CD14-positive monocyte (primary cell): ENCODE results near the gene PACSIN1. TPM values are rescaled to one million over a fixed set of nuclear protein-coding genes. Genes with fewer than 3 reads are reported as not detected.

ENCODE experiments used
- DNase-seq, 3 donors: peaks; one replicate each; pipeline ENCODE4 v3.0.0-alpha.2; 2011 to 2022
- H2AFZ ChIP-seq: 2 replicates; pipeline ENCODE4 v1.6.0; 2012; ENCODE audit warnings: mild to moderate bottlenecking, low read depth, low read length, inconsistent platforms; ENCODE audit not compliant: insufficient read depth, poor library complexity, severe bottlenecking
- H3K27ac ChIP-seq, 2 donors: 1 replicate in 1 of 2; 2 replicates in 1 of 2; pipeline ENCODE4 v1.5.1; 2012 to 2013; ENCODE audit warnings: low read length in 2 of 2, control low read depth in 1 of 2, inconsistent platforms in 1 of 2, low read depth in 1 of 2, mild to moderate bottlenecking in 1 of 2
- H3K27me3 ChIP-seq, 2 donors: one replicate each; pipeline versions ENCODE4 v1.6.0 to v1.6.1; 2011 to 2013; ENCODE audit warnings: low read length in 2 of 2; ENCODE audit not compliant: control insufficient read depth in 2 of 2, insufficient read depth in 2 of 2
- H3K36me3 ChIP-seq, 2 donors: replicated peaks in 1 of 2; 1 replicate in 1 of 2; 2 replicates in 1 of 2; pipeline versions ENCODE4 v1.5.1 to v1.6.1; 2012 to 2013; ENCODE audit warnings: low read length in 2 of 2, control low read depth in 1 of 2, inconsistent platforms in 1 of 2, mild to moderate bottlenecking in 1 of 2; ENCODE audit not compliant: insufficient read depth in 2 of 2, control insufficient read depth in 1 of 2
- H3K4me1 ChIP-seq, 2 donors: 1 replicate in 1 of 2; 2 replicates in 1 of 2; pipeline versions ENCODE4 v1.5.1 to v1.6.1; 2012 to 2013; ENCODE audit warnings: low read length in 2 of 2, control low read depth in 1 of 2, inconsistent platforms in 1 of 2, mild to moderate bottlenecking in 1 of 2, moderate library complexity in 1 of 2; ENCODE audit not compliant: insufficient read depth in 2 of 2, control insufficient read depth in 1 of 2
- H3K4me2 ChIP-seq: replicated peaks from 2 replicates; pipeline ENCODE3; 2012; ENCODE audit warnings: low read length, moderate library complexity, mild to moderate bottlenecking; ENCODE audit not compliant: poor library complexity, severe bottlenecking; ENCODE audit errors: extremely low read depth
- H3K4me3 ChIP-seq, 3 experiments: fragments of 200-600 bp in 1 of 3; sonication (generic) in 1 of 3; replicated peaks in 1 of 3; 1 replicate in 2 of 3; 2 replicates in 1 of 3; pipeline ENCODE4 v1.5.1; 2011 to 2013; ENCODE audit warnings: low read length in 3 of 3, mild to moderate bottlenecking in 3 of 3, control low read depth in 2 of 3, low read depth in 2 of 3, inconsistent platforms in 1 of 3, moderate library complexity in 1 of 3
- H3K79me2 ChIP-seq: 2 replicates; pipeline ENCODE4 v1.6.0; 2012; ENCODE audit warnings: mild to moderate bottlenecking, control low read depth, inconsistent platforms, low read length, moderate library complexity; ENCODE audit not compliant: insufficient read depth
- H3K9ac ChIP-seq: 2 replicates; pipeline ENCODE4 v1.6.0; 2017; ENCODE audit warnings: low read length, mild to moderate bottlenecking; ENCODE audit not compliant: insufficient read depth, poor library complexity, severe bottlenecking
- H3K9me3 ChIP-seq, 2 donors: replicated peaks in 1 of 2; 1 replicate in 1 of 2; 2 replicates in 1 of 2; pipeline versions ENCODE4 v1.5.1 to v1.6.1; 2012 to 2013; ENCODE audit warnings: low read length in 2 of 2, control low read depth in 1 of 2; ENCODE audit not compliant: control insufficient read depth in 1 of 2, insufficient read depth in 1 of 2
- H4K20me1 ChIP-seq: 2 replicates; pipeline ENCODE4 v1.6.0; 2012; ENCODE audit warnings: mild to moderate bottlenecking, low read length, control low read depth, moderate library complexity; ENCODE audit not compliant: insufficient read depth
- H3K27ac Mint-ChIP-seq, 7 donors: one replicate each; pipeline ENCODE4 v1.8.0; 2020; ENCODE audit warnings: mild to moderate bottlenecking in 7 of 7, mixed read lengths in 7 of 7, moderate library complexity in 6 of 7, inconsistent platforms in 2 of 7
- H3K27me3 Mint-ChIP-seq, 3 donors: one replicate each; pipeline ENCODE4 v1.8.0; 2021 to 2022; ENCODE audit warnings: low read depth in 3 of 3, mild to moderate bottlenecking in 3 of 3, mixed read lengths in 3 of 3, moderate library complexity in 3 of 3, inconsistent platforms in 1 of 3
- H3K36me3 Mint-ChIP-seq, 2 donors: one replicate each; pipeline ENCODE4 v1.8.0; 2020; ENCODE audit warnings: mixed read lengths in 2 of 2, inconsistent platforms in 1 of 2, mild to moderate bottlenecking in 1 of 2
- H3K4me1 Mint-ChIP-seq: one replicate; pipeline ENCODE4 v1.8.0; 2020; ENCODE audit warnings: mild to moderate bottlenecking, mixed read lengths
- H3K4me3 Mint-ChIP-seq, 2 donors: one replicate each; pipeline ENCODE4 v1.8.0; 2020; ENCODE audit warnings: mild to moderate bottlenecking in 2 of 2, mixed read lengths in 2 of 2, moderate library complexity in 1 of 2
- H3K9me3 Mint-ChIP-seq, 7 donors: one replicate each; pipeline ENCODE4 v1.8.0; 2020 to 2022; ENCODE audit warnings: mixed read lengths in 7 of 7, mild to moderate bottlenecking in 6 of 7, moderate library complexity in 6 of 7, inconsistent platforms in 2 of 7
- WGBS: methylation state at CpG from one replicate; pipeline ENCODE4 v1.1.5; 2013; ENCODE audit warnings: missing lambda C conversion rate; ENCODE audit not compliant: insufficient coverage; 5-methylcytosine and 5-hydroxymethylcytosine counted together
- intact Hi-C, 2 donors: fragments of 100-400 bp; cut with micrococcal nuclease; formaldehyde crosslinking; loops; one replicate each; pipeline versions ENCODE4 v1.15.0 to v1.15.1; 2023
- polyA plus RNA-seq, 3 donors: library from polyadenylated mRNA; depleted of rRNA in 1 of 3; unstranded in 2 of 3; stranded (reverse) in 1 of 3; fragments of 300-500 nt in 2 of 3; fragments of >200 nt in 1 of 3; fragmentation: Illumina TruSeq in 2 of 3; gene quantifications; 1 replicate in 2 of 3; 2 replicates in 1 of 3; pipeline ENCODE4 v1.2.3, GENCODE V29; 2012 to 2021
- TF ChIP-seq, protein P1 (sequence below): fragments of 200-600 bp; IDR thresholded peaks from one replicate; pipeline ENCODE4 v1.8.0; 2022; ENCODE audit warnings: antibody characterized with exemption, mild to moderate bottlenecking

The PACSIN1 gene
- polyA plus RNA-seq, 3 donors: not detected

DNA sequence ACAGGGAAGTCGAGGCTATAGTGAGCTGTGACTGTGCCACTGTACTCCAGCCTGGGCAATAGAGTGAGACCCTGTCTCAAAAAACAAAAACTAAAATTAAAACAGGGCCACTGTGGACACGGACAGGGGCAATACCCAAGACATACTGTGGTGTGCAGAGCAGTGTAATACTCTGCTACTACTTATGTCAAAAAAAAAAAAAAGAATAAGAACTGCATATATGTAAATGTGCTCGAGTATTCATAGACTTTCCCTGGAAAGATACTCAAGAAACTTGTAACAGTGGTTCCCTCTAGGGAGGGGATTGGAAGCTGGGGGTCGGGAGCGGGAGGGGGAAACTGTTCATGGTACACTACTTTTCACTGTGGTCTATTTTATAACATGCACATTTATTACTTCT is 74.3 kb downstream of the PACSIN1 start:
- TF ChIP-seq, protein P1, sequence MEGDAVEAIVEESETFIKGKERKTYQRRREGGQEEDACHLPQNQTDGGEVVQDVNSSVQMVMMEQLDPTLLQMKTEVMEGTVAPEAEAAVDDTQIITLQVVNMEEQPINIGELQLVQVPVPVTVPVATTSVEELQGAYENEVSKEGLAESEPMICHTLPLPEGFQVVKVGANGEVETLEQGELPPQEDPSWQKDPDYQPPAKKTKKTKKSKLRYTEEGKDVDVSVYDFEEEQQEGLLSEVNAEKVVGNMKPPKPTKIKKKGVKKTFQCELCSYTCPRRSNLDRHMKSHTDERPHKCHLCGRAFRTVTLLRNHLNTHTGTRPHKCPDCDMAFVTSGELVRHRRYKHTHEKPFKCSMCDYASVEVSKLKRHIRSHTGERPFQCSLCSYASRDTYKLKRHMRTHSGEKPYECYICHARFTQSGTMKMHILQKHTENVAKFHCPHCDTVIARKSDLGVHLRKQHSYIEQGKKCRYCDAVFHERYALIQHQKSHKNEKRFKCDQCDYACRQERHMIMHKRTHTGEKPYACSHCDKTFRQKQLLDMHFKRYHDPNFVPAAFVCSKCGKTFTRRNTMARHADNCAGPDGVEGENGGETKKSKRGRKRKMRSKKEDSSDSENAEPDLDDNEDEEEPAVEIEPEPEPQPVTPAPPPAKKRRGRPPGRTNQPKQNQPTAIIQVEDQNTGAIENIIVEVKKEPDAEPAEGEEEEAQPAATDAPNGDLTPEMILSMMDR: no peak
- H3K9me3 ChIP-seq: no peaks in the 10 kb centered on the region
- H3K27me3 Mint-ChIP-seq: peaks cover 0 to 1% (median 0%) of the 10 kb centered on the region in 3 donors
- DNase-seq: no peak
- H3K79me2 ChIP-seq: no peaks in the 10 kb centered on the region
- no CpG with 5 or more reads among the region's 5 CpGs for WGBS
- H4K20me1 ChIP-seq: no peaks in the 10 kb centered on the region
- H3K9me3 Mint-ChIP-seq: no peaks in the 10 kb centered on the region
- H3K27me3 ChIP-seq: no peaks in the 10 kb centered on the region
- no peak overlapping the region for H3K9ac ChIP-seq
- no peaks in the 10 kb centered on the region for H3K36me3 ChIP-seq
- no peak overlapping the region for H3K4me3 ChIP-seq
- no peaks in the 10 kb centered on the region for H3K4me1 ChIP-seq
- no peak overlapping the region for H3K27ac Mint-ChIP-seq
- H3K4me2 ChIP-seq: no peak overlapping the region
- no peaks in the 10 kb centered on the region for H3K36me3 Mint-ChIP-seq
- no peak overlapping the region for H2AFZ ChIP-seq
- intact Hi-C loops: no loop called here
- no peaks in the 10 kb centered on the region for H3K4me1 Mint-ChIP-seq
- no peak overlapping the region for H3K4me3 Mint-ChIP-seq
- H3K27ac ChIP-seq: no peak overlapping the region

- WGBS: 97% methylated on average over 8 of the region's 8 CpGs
- no peaks in the 10 kb centered on the region for H3K79me2 ChIP-seq
- Mint-ChIP-seq H3K36me3 (no peaks in the 10 kb centered on the region), H3K27ac (peak overlapping the region in 1 of 7 donors; percentile 53), H3K27me3 (peaks cover 0 to 1% (median 0%) of the 10 kb centered on the region in 3 donors), H3K9me3 (no peaks in the 10 kb centered on the region), H3K4me1 (no peaks in the 10 kb centered on the region), H3K4me3 (no peak overlapping the region)
- H3K36me3 ChIP-seq: no peaks in the 10 kb centered on the region
- H3K27me3 ChIP-seq: no peaks in the 10 kb centered on the region
- H3K4me3 ChIP-seq: no peak overlapping the region
- H3K4me1 ChIP-seq: no peaks in the 10 kb centered on the region
- no peak overlapping the region for H3K27ac ChIP-seq
- no peaks in the 10 kb centered on the region for H3K9me3 ChIP-seq
- intact Hi-C loops: no loop called here
- no peaks in the 10 kb centered on the region for H4K20me1 ChIP-seq
- no peak overlapping the region for H2AFZ ChIP-seq
- TF ChIP-seq, protein P1: no peak
- no peak overlapping the region for H3K9ac ChIP-seq
- no peak overlapping the region for H3K4me2 ChIP-seq
- DNase-seq: no peak
These were observed 75.0 kb downstream of the PACSIN1 start for GRCh38 chr6:34540841-34541240.
